ENCODE results near the gene MIOX.

Gene MIOX

GRCh38 chr22:50473855-50474671, 12.6 kb upstream of the MIOX start:
- no peak for DNase-seq (ENCODE audit: low spot score)

GRCh38 chr22:50474710-50475651, 11.7 kb upstream of the MIOX start, which contains the start of gene SBF1:
SBF1 (minus strand) TSS chr22:50475035; CDS start chr22:50474840, 195 bp downstream.
- peak; percentile 88 for DNase-seq (ENCODE audit: low spot score)

GRCh38 chr22:50475652-50476002, 11.0 kb upstream of the MIOX start:
- no peak for DNase-seq (ENCODE audit: low spot score)

DNA sequence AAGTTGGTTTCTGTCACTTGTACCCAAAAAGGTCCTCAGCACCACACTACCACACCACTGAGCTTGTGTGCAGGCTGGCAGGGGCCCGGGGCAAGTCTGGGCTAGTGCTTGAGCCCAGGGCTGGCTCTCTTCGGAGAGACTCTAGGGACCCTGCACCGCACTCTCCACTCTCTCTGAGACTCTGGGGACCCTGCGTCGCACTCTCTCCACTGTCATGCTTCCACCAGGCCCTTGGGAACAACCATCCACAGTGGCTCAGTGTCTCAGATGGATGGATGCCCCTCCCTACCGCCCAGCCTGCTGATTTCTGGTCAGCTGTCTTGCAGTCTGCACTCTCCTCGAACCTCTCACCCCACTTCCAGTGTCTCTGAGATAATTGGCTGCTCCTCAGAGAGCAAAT, 9.8 kb upstream of the MIOX start:
- no peak for DNase-seq (ENCODE audit: low spot score)

DNA sequence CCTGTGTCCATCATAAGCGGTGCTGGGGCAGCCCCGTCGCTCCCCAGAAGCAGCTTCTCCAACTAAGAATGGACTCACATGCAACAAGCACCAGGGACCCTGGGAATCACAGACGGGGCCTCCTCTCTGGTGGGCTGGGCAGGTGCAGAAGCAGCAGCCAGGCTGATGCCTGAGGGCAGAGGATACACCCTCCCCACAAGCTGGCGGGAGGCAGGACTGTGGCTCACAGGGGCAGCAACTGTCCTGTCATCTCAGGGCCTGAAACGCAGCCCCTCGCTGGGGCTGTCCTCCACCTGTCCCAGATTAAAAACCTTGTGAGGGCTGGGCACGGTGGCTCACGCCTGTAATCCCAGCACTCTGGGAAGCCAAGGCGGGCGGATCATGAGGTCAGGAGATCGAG, 8.7 kb upstream of the MIOX start:
- DNase-seq (ENCODE audit: low spot score) = no peak

GRCh38 chr22:50479721-50480120, 6.9 kb upstream of the MIOX start:
- no peak for DNase-seq (ENCODE audit: low spot score)

GRCh38 chr22:50481045-50481439, 5.6 kb upstream of the MIOX start:
- no peak for DNase-seq (ENCODE audit: low spot score)

GRCh38 chr22:50481440-50482106, 5.1 kb upstream of the MIOX start, which contains the start of gene ADM2:
ADM2 (plus strand) TSS chr22:50481543; CDS start chr22:50481848, 305 bp downstream.
- no peak for DNase-seq (ENCODE audit: low spot score)

DNA sequence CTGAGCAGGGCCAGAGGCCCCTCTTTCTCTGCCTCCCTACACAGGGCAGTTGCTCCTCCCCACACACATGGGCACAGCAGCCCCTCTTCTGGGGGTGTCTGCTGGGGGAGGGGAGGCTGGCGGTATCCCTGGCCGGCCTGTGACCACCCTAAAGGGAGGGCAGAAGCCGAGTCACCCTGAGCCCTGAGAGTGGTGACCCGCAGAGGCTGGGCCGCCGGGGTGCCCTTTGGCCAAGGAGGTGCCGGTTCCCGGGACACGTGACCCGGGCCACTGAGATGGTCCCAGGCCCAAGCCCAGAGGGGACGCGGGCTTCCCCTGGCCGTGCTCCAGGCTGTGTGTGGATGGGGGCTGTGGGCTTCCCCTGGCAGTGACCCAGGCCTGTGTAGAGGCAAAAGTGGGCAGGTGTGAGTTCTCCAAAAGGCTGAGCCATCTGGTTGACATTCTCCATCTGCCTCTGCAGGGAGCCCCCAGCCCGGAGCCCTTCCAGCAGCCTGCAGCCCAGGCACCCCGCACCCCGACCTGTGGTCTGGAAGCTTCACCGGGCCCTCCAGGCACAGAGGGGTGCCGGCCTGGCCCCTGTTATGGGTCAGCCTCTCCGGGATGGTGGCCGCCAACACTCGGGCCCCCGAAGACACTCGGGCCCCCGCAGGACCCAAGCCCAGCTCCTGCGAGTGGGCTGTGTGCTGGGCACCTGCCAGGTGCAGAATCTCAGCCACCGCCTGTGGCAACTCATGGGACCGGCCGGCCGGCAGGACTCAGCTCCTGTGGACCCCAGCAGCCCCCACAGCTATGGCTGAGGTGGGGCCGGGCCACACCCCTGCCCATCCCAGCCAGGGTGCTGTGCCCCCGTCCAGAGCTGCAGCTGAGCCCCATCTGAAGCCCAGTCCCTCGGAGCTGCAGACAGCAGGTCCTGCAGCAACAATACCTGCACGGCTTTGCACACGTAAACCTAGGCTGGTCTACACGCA, 4.3 kb upstream of the MIOX start:
- no peak for DNase-seq (ENCODE audit: low spot score)

GRCh38 chr22:50483106-50483505, 3.6 kb upstream of the MIOX start:
- peak; percentile 62 for DNase-seq (ENCODE audit: low spot score)

- DNase-seq (ENCODE audit: low spot score) = no peak
Measured at GRCh38 chr22:50483556-50483955, 3.1 kb upstream of the MIOX start.

GRCh38 chr22:50483977-50484853, 2.4 kb upstream of the MIOX start:
- peak; percentile 60 for DNase-seq (ENCODE audit: low spot score)

GRCh38 chr22:50485221-50486131, 1.2 kb upstream of the MIOX start:
- DNase-seq (ENCODE audit: low spot score) = no peak

DNA sequence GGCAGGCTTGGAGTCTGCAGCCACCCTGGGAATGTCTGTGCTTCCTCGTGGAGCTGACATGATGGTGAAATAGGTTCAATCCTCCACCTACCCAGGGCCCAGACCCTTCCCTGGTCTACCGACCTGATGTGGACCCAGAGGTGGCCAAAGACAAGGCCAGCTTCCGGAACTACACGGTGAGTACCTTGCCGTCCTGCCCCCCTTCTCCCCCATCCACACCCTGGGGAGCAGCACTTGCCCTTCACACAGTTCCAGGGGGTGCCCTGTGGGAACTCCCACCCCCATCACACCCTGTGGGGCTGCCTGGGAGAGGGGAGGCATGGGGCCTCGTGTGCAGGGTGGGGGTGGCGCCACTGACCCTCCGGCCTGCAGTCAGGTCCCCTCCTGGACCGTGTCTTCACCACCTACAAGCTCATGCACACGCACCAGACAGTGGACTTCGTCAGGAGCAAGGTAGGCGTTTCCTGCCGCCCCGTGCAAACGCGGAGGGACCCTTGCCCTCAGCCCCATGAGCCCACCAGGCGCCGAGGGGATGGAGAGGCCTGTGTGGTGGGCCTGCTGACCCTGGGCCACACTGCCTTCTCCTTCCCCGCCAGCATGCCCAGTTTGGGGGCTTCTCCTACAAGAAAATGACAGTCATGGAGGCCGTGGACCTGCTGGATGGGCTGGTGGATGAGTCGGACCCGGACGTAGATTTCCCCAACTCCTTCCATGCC, 789 bp downstream of the MIOX start:
- DNase-seq (ENCODE audit: low spot score) = no peak

GRCh38 chr22:50488006-50488677, 1.5 kb downstream of the MIOX start:
- DNase-seq (ENCODE audit: low spot score) = no peak

GRCh38 chr22:50488886-50489285, 2.2 kb downstream of the MIOX start:
- DNase-seq (ENCODE audit: low spot score) = no peak

DNA sequence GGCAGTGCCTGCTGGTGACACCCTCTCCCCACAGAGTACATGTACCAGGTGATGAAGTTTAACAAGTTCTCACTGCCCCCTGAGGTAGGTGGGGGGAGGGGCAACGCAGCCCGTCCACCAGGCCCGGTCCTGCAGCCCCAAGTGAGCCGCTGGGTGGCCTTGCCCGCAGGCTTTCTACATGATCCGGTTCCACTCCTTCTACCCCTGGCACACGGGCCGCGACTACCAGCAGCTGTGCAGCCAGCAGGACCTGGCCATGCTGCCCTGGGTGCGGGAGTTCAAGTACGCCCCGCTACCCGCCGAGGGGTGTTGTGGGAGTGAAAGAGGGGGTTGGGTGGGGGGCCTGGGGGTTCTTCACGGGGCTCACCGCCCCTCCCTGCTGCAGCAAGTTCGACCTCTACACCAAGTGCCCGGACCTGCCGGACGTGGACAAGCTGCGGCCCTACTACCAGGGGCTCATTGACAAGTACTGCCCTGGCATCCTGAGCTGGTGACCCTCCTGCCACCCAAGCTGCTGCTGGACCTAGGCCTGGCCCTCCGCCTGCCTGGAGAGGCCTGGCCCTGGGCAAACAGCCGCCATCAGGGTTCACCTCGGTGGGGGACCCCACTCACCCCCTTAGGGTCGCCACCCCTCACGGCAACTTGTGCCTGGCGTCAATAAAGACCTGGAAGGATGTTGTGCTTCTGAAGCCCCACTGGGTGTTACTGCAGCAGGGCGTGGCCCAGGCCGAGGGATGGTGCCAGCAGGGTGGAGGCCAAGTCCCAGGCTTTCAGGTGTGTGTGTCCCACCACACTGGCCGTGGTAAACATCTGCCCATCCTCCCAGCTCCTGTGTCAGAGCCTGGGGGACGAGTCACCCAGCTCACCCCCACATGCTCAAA, 2.9 kb downstream of the MIOX start:
- DNase-seq (ENCODE audit: low spot score) = no peak

All from NAMALWA (cell line).